Hindlimb muscle (tissue), 1 donor: Measurements from ENCODE around the gene RNF224. TPM values are rescaled to one million over a fixed set of nuclear protein-coding genes. Genes with fewer than 3 reads are reported as not detected.
"Not testable (repeated sequence)": the region's sequence is repeated elsewhere in the genome, so short reads cannot be mapped to it uniquely, and the experiment has no call there.

Experiments
- DNase-seq: peaks from one replicate; pipeline ENCODE4 v3.0.0-alpha.2; 2013
- polyA plus RNA-seq: library from polyadenylated mRNA; unstranded; fragments of 120-200 nt; gene quantifications from one replicate; pipeline ENCODE4 v1.2.1, GENCODE V29; 2013; ENCODE audit not compliant: insufficient read length

Gene RNF224
- polyA plus RNA-seq, 1 donor, result 2.1 TPM

DNA sequence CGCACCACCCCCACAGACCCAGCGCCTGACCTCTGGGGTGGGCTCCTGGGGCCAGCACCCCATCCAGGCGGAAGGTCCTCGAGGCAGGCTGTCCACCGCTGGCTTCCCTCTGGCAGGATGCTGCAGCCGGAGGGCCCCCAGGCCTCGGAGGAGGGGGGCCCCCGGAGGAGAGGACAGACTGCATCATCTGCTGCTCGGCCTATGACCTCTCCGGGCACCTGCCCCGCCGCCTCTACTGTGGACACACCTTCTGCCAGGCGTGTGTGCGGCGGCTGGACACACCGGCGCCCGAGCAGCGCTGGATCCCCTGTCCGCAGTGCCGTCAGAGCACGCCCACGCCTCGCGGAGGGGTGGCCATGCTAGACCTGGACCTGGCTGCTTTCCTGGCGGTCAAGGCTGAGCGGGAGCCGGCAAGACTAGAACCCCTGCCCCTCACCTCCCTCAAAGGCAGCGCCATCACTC, 1.2 kb downstream of the RNF224 start:
- DNase-seq, result no peak

DNA sequence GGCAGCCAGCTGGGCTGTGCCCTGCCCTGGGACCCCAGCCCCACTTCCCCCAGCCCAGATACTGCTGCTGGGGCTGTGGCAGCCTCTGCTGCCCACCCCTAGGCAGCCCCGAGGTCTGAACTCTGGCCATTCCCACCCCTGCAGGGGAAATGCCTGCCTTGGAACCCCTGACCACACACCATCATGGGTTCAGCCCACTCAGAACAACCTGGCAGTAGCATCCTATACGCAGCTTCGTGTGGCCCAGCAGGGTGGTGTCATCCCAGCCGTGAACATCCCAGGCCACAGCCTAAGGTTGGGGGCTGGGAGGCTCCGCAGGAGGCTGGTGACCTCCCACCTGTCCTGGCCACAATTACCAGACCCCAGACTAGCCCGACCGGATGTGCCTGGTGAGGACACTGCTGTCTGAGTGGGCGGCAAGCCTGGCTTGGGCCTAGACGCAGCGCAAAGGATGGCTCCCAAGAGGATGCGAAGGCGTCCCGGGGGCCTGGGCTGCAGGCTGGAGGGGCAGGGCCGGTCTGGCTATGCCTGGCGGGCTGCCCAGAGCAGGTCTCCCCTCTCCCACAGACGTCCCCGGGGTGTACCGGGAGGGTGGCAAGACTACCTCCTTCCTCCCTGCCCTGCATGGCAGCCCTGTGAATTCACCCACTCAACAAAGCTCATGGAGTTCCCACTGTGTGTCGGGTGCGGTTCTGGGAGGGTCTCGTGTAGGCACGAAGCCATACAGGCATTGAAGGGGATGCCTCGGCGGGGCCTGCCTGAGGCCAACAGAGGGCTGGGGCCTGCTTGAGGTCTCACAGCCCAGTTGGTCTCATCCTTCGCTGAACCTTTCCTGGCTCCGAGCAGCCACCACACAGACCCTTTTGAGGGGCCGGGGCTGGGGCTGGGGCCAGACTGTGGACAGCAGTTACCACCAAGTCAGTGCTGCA, 1.9 kb downstream of the RNF224 start:
- DNase-seq, result no peak

- no peak for DNase-seq
These were observed 2.8 kb downstream of the RNF224 start for GRCh38 chr9:137229903-137230704.

- DNase-seq, result no peak
These were observed 3.5 kb downstream of the RNF224 start, which contains the start of gene SLC34A3 for GRCh38 chr9:137230705-137231371. Gene SLC34A3 (plus strand): TSS chr9:137230901. CDS start chr9:137231703, 802 bp downstream.

DNA sequence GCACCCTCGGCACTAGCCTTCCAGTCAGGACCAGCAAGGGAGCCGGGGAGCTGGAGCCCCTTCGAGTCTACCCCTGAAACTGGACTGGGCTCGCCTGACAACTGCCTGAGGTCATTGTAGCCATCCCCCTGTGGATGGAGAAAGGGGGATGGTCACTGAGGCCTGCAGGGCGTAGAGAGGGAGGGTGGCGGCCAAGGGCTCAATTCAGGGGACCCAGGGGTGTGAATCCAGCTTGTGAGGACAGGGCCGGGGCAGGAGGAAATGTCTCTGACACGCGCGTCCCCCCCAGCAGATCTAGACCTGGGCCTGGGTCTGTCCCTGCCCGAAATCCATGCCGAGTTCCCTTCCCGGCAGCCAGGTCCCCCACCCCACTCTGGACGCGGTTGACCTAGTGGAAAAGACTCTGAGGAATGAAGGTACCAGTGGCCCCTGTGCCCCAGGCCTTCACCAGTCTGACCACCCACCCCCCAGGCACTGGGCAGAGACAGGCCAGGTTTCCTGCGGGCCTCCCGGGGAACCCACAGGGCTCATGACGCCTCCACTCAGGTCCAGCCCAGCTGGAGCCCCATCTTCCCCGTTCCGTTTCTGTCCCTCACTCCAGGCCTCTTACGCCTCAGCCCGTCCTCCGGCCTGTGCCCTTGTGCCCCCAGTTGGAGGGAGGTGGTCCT, 4.2 kb downstream of the RNF224 start:
- no peak for DNase-seq

DNA sequence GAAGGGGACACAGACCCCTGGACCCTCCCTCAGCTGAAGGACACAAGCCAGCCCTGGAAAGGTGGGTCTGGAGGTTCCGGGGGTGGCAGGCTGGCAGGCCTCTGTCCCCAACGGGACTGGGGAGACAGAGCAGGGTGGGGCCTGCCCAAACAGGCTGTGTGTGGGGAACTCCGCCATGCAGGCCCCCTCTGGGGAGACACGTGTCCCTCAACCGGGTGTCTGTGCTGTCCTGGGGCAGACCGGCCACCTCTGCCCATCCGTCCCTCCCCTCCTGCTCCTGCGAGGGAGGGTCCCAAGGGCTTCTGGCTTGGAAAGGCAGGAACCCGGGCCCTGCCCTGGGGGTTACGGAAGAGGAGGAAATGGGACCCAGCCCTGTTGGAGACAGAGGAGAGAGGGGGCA, 4.8 kb downstream of the RNF224 start:
- DNase-seq, result no peak

DNA sequence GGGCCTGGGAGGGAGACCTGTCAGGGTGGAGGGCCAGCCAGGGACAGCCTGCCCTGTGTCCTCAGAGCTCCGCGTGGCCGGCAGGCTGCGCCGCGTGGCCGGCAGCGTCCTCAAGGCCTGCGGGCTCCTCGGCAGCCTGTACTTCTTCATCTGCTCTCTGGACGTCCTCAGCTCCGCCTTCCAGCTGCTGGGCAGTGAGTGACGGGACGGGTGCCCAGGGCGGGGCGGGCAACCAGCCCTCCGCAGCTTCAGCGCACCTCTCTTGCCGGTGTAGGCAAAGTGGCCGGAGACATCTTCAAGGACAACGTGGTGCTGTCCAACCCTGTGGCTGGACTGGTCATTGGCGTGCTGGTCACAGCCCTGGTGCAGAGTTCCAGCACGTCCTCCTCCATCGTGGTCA, 5.2 kb downstream of the RNF224 start:
- DNase-seq, result no peak

- no peak for DNase-seq
These were observed 6.1 kb downstream of the RNF224 start for GRCh38 chr9:137233143-137233980.

DNA sequence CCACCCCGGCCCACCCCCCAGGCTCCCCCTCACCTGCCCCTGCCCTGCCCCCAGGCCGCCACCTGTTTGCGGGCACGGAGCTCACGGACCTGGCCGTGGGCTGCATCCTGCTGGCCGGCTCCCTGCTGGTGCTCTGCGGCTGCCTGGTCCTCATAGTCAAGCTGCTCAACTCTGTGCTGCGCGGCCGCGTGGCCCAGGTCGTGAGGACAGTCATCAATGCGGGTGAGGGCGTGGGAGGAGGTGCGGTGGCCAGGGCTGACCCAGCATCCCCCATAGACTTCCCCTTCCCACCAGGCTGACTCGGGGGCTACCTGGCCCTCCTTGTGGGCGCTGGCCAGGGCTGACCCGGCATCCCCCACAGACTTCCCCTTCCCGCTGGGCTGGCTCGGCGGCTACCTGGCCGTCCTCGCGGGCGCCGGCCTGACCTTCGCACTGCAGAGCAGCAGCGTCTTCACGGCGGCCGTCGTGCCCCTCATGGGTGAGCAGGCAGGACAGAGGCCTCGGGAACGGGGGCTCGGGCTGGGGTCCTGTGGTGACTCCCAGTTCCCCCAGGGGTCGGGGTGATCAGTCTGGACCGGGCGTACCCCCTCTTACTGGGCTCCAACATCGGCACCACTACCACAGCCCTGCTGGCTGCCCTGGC, 6.9 kb downstream of the RNF224 start:
- no peak for DNase-seq

GRCh38 chr9:137234758-137235423, 7.6 kb downstream of the RNF224 start:
- DNase-seq, result no peak

DNA sequence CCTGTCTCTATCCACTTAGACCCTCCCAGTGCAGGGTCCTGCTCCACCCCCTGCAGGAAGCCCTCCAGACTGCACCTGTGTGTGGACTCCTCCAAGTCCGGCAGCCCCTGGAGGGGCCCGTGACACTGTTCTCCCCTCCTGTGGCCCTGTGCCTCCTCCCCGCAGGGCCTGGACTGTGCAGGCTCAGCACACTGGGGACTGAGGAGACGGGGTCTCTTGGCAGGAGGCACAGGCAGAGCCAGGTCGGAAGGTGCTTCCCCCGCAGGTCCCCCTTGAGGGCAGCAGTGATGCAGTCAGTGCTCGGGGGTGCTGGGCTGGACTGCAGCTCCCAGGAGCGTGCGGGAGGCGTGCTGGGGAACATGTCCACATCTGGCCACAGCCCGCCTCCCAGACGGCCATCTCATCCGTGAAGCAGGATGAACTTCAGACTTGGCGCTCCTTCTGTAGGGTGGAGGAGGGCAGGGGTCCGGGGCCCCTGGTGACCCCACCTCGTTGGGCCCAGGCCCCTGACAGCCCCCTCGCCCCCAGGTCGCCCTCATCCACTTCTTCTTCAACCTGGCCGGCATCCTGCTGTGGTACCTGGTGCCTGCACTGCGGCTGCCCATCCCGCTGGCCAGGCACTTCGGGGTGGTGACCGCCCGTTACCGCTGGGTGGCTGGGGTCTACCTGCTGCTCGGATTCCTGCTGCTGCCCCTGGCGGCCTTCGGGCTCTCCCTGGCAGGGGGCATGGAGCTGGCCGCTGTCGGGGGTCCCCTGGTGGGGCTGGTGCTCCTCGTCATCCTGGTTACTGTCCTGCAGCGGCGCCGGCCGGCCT, 8.3 kb downstream of the RNF224 start:
- DNase-seq, result no peak

DNA sequence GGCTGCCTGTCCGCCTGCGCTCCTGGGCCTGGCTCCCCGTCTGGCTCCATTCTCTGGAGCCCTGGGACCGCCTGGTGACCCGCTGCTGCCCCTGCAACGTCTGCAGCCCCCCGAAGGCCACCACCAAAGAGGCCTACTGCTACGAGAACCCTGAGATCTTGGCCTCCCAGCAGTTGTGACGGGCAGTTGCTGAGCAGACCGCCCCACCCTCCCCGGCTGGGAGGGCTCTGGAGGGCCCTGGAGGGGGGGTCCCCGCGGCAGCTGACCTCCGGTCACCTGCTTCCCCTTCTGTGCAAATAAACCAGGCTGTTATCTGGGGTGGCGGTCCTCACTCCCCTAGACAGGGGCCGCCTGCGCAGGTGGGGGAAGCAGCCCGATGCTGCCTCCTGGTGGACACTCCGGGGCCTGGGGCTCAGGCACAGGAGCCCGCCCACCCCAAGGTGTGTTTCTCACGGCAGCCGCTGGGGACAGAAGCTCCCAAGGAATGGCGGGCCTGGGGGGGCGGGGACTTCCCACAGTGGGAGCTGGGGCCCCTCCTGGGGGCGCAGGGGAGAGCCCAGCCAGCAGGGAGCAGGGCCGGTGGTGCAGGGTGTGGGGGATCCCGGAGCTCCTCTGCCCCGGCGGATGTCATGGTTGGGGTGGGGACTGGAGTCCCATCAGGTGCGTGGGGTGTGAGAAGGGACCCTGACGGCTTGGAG, 9.1 kb downstream of the RNF224 start:
- DNase-seq, result peak; percentile 76

GRCh38 chr9:137236936-137237421, 9.7 kb downstream of the RNF224 start:
- DNase-seq, result no peak

DNA sequence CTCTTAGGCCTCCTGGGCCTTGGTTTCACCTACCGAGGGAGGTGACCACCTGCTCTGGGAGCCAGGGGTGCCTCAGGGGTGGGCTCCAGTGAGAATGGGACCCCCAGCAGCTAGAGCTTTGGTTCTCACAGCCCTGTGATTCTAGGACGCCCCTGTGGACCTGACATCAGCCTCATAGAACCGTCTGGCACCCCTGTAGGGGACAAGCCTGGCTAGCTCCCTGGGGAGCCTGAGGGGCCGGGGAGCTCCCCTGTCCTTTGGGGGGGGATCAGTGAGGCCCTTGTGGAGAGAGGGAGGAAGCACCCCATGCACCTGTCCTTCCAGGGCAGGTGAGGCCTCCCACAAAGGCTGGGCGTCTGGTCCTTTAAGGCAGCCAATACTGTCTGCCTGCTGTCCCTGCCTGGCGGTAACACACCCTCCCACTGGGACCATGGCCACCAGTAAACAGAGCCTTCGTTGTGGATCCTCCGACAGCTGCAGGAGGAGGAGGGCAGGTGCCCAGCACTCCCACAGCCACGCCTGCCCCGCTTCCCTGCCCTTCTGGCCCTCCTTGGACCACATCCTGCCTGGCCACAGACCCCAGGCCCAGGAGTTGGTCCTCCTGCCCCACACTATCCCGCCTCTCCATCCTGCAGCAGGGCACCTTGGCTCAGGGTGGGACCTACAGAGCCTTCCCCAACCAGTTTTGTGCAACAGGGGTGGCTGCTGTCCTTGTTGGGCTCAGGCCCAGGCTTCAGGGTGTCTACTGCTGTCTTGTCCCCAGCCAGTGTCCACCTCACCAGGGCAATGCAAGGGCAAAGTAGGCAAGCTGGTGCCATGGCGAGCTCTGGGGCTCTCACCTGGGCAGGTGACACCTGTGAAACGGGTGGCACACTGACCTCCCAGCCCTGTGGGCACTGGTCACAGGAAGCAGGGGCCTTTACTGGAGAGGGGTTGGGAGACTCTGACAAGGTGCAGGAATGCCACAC, 10.7 kb downstream of the RNF224 start:
- DNase-seq, result no peak

DNA sequence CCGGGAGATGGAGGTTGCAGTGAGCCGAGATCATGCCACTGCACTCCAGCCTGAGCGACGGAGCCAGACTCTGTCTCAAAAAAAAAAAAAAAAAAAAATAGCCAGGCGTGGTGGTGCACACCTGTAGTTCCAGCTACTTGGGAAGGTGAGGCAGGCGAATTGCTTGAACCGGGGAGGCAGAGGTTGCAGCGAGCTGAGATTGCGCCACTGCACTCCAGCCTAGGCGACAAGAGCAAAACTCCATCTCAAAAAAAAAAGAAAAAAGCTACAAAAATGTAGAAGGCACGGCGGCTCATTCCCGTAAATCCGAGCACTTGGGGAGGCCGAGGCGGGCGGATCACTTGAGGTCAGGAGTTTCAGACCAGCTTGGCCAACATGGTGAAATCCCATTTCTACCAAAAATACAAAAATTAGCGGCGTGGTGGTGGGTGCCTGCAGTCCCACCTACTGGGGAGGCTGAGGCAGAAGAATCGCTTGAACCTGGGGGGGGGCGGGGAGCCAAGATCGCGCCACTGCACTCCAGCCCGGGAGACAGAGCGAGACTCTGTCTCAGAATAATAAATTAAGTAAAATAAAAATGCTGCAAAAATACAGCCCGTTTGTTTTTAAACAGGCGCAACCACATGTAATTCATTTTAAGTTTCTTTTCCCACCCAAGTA, 12.4 kb downstream of the RNF224 start:
- DNase-seq, result not testable (repeated sequence)

GRCh38 chr9:137240318-137240840, 13.1 kb downstream of the RNF224 start:
- peak; percentile 84 for DNase-seq
